HG03097 (cell line): ENCODE data around the gene COX5A.
A peak's percentile ranks its signal among the peaks of the same experiment; 100 is the strongest.

ENCODE experiments used
- ATAC-seq: cut with Tn5 transposase; IDR thresholded peaks from one replicate; pipeline ENCODE4 v1.9.1; 2021; ENCODE audit not compliant: unreplicated experiment, low FRiP score

COX5A gene

DNA sequence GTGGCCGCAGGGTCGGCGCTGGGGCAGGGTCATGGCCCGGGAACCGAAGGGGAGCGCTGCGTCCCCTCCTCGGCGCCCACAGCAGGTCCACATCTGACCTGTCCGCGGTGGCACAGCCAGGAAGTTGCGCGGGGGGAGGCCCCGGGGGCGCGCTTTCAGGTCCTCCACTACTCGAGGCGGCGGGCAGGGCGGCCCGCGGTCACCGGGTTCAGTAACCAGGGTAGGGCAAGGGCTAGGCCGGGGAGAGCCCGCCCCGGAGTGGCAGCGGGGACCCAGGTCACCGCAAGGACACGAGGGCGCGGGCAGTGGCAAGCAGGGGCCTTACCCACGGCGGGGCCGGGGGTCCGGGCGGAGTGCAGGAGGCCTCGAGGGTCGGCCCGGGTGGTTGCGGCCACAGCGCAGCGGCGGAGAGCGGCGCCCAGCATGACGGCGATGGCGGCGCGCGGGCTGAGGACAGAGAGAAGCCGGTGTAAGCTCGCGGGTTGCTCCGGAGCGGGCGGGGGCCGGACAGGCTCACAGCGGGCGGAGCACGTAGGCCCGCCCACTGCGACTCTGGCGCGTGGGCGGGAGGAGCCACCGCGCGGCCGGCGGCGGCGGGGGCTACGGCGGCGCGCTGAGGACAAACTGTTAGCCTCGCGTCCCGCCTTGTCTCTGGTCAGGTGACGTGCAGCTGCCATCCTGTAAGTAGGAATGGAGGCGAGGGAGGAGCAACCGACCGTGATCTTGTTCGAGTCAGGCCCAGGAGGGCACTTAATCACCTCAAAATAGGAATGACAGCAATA, at the start of gene COX5A:
Gene COX5A (minus strand): TSS at position 484 of the 782 bp plus-strand sequence. CDS start 59 bp downstream, at position 425.
- peak; percentile 76 for ATAC-seq

DNA sequence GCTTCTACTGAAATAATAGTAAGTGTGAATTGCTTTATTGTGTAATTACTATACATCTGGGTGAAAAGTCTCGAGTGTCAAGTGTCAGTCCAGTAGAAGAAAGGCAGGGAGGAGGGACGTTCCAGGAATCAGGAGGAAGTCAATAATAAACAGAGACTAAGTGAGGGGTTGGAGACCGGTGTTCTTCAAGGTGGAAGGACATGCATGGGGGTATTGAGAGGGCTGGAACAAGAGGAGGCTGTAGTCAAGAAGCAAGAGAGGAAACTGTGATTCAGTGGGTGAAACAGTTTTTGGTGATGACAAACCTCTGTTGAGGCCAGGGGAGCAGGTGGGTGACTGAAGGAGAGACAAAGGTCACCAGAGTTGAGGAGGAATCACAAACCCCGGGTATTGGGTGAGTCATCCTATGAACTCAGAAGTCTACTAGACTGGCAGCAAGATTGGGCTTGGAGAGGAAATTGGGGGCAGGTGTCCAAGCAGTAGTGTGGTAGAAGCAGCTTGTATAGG, 45.9 kb upstream of the COX5A start:
- peak; percentile 62 for ATAC-seq

DNA sequence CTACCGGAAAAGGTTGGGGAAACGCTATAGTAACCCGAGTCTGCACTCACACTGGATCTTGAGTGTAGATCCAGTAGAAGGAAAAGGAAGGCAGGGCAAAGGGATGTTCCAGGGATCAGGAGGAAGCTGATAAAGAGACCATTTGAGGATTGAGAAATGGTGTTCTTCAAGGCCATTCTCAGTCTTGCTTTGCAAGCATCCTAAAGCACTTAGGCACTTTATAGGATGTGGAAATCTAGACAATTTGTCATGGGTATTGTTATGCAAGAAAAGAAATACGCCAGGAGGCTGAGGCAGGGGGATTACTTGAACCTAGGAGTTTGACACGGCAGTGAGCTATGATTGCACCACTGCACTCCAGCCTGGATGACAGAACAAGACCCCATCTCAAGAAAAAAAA, 44.3 kb upstream of the COX5A start:
- no peak for ATAC-seq

DNA sequence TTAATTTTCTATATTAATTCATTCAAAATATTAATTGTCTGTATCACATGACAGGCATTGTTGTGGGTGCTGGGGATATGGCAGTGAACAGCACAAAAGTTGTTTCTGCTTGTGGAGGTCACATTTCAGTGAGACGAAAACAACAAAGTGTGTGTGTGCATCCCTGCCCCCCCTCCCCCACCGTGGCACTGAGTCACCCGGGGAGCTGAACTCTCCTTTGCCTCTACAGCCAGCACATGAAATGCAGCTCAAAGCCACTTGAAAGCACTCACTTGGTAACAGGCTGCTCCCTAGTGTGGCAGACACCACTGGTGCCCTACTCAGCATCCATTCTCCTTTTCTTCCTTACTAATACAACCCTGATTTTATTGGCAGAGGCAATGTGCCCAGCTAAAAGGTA, 40.6 kb upstream of the COX5A start:
- ATAC-seq = no peak

DNA sequence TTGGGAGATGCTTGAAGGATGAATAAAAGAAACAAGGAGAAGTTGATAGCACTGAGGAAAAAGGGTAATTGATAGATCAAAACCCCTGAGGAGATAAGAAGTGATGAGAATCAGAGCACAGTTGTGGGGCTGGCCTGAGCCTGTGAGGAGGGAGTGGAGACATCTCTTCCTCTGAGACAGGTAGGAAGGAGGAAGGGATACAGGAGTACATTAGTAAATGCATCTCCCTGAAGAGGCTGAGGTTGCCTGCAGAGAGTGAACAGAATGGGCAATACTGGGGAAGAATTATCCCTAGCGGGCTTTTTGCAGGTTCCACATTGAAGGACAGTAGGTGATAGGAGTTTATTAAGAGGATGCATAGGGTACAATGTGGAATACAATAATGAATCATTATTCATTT, 40.2 kb upstream of the COX5A start:
- no peak for ATAC-seq

DNA sequence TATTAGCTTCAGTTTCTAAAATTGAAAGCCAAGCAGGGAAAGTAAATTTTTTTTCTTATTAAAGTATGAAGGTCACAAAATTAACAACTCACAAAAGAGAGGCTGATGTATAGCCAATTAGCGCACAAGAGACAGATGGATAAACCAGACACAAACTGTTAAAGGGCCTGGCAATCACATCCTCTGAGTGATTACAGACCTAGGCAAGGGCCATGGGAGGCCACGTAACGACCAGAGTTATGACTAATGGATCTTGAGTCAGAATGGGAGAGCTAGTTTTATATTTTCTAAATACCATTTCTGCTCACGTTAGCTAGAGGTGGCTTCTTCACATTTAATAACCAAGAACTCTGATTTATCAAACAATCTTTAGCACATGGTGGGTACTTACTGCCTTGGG, 39.7 kb upstream of the COX5A start:
- no peak for ATAC-seq

DNA sequence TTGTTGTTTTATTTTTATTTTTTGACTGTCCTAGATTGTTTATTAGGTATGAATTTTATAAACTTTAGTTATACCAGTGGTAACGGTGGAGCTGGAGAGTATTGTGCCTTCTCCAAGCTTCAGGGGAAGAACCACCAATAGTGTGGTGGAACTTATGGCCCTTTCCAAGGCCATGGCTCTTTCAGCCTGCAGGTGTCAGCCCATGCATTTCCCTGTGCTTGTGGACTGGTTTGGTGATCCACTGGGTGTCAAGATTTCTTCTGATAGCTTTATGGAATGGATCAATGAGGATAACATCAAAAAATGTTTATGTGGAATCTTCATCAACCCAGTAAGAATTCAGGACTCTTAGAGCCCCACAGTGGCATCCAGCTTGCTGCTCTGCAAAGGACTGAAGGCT, 38.3 kb upstream of the COX5A start:
- ATAC-seq = no peak

DNA sequence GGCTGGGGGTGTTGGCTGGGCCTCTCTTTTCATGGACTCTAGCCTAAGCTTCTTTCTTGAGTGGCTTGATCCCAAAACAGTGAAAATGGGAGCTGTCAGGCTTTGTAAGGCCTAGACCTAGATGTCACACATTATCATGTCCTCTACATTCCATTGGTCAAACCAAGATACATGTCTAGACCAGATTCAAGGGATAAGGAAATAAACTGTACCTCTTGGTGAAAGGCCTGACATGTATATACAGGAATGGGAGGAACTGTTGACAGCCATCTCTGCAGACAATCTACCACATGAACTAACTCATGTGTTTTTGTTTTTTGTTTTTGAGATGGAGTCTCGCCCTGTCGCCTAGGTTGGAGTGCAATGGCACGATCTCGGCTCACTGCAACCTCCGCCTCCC, 29.8 kb upstream of the COX5A start:
- ATAC-seq = no peak

DNA sequence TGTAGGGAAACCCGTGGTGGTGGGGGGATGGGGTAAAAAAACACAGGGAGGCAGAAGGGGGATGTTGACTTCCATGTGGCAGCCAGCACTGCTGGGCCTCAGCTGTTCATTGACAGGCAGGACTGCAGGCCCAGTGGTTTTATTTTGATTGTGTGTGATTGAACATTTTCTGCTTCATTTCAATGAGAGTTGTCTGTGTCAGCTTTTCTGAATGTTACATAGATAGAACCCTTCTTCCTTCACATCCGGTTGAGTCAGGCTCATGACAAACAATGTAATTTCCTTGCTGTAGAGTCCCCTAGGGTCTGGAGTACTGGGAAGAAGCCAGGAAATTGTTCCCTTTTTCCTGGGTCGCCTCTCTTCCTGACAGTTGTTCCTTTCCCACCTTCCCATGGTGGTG, 26.9 kb upstream of the COX5A start:
- no peak for ATAC-seq

DNA sequence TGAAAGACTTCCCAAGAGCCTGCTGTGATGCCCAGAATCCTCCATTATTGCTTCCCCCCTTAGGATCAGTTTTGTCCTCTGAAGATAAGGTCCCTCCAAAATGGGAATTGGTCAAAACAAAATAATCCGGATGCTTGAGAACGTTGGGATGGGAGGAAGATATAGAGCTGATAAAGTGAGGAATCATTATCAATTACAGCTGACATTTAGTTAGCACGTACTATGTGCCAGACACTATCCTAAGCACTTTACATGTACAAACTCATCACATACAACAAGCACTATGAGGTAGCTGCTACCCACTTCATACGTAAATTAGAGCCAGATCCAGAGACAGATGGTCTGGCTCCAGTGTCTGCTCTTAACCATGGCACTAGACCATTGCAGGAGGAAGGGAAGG, 25.3 kb upstream of the COX5A start:
- no peak for ATAC-seq

DNA sequence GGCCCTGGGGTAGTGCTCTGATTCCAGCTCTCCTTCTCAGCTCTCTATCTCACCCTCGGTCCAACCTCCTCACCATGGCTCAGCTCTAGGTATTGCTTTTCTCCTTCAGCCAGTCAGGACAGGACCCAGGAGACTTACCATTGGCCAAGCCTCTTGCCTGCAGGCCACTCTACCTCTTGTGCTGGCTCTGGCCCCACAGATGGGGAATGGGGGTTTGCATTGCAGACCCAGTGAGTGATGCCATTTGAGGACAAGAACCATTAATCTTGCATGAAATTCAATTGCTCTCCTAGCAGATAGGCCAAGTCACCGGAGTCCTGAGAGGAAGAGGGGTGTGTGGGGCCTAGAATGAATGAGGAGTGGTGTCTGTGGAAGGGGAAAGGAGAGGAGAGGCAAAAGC, 24.8 kb upstream of the COX5A start:
- no peak for ATAC-seq

DNA sequence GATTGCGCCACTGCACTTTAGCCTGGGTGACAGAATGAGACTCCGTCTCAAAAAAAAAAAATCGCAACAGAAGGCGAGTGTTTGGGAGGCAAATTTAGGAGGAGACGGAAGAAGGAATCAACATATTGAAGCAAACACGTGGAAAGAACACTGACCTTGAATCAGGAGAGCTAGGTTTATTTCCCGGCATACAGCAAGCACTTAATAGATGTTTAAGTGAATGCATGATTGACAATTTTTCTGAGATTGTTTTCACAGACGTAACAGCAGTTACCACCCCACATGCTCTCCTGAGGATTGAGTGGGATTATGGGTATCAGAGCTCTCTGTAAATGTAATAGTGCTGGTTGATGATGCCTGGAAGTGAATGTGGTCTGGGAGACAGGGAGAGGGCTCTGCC, 24.3 kb upstream of the COX5A start:
- no peak for ATAC-seq

DNA sequence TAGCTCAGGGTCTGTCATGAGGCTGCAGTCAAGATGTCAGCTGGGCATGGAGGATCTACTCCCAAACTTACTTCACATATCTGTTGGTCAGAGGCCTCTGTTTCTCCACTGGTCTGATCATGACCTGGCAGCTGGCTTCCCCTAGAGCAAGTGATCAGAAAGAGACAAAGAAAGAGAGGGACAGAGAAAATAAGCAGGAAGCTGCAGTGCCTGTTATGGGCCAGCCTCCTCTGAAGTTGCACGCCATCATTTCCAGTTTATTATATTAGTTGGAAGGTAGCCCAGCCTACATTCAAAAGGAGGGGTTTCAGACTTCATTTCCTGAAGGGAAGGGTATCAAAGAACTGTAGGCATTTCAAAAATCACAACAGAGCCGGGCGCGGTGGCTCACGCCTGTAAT, 23.7 kb upstream of the COX5A start:
- no peak for ATAC-seq

DNA sequence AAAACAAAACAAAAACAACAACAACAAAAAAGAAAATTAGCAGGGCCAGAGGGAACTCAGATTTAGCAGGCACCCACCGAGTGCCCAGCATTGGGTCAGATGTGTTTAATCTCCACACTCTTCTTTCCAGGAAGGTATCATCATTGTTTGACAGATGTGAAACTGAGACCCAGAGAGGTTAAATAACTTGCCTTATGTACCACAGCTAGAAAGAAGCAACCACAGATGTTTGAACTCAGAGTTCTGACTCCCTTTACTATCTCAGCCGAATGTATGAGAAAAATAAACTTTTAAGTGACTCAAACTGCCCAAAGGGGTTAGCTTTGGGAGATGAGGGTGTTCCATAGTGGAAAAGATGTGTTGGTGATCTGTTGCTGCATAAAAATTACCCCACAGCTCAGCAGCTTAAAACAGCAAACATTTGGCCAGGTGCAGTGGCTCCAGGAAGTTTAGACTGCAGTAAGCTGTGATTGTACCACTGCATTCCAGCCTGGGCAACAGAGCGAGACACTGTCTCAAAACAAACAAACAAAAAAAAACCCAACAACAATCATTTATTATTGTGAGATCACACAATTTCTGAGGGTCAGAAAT, 23.2 kb upstream of the COX5A start:
- no peak for ATAC-seq

DNA sequence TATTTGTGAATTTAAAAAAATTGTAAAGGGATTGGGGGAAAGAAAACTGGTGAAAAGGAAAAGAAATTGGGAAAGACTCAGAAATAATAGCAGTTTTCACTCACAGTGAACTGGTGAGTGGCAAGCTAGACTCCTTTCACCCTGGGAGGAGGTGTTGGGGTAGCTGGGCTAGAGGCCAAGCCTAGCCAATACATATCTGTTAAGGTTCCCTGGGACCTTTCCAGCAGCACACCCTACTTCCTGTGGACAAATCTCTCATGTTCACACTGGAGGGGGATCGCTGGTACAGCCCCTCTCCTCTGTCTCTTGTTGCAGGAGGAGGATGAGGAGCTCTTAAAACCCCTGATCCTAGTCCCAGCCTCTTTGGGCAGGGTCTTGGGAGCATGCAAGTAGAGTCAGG, 22.4 kb upstream of the COX5A start:
- ATAC-seq = no peak

DNA sequence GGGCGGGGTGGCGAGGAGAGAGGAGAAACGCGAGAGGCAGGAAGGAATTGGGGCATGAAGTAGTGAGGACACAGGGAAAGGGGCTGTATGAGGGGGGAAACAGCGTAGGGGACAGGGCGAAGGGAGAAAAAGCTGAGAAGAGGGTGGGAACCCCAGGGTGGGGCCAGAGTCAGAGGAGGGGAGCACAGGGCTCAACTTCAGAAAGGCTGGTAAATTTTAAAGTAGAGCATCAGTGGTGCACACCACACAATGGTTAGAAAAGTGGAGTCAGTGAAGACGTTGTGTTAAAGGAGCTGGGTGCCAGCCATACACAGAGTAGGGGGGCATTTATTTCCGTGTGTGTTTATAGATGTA, 21.7 kb upstream of the COX5A start:
- no peak for ATAC-seq

DNA sequence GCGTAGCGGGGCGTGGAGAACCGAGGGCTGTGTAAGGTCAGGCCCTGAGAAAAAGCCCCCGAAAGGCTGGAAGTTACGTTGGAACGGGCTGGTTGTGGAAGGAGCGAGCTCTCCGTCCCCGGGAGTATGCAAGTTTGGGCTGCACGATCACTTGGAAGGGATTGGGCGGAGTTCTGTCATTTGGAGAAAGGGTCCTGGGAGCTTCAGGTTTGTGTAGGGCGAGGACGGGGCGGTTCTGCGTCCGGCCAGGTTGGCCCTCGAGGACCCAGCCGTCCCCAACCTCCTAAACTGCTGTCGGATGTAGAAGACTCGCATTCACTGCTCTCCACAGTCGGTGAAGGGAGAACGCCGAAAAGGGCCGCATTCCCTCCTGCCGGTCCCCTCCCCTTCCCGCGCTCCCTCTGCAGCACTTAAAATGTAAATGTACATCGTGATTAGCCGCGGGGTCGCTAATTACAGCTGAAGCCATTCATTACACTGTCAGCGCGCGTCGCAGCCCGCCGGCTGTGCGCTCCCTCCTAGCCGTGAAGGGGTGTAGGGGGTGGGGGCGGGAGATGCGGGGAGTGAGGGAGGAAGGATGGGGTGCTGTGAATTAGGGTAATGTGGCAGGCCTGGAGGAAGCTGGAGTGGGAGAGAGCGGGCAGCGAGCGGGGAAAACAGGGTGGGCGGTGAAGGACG, 21.2 kb upstream of the COX5A start:
- ATAC-seq = no peak

DNA sequence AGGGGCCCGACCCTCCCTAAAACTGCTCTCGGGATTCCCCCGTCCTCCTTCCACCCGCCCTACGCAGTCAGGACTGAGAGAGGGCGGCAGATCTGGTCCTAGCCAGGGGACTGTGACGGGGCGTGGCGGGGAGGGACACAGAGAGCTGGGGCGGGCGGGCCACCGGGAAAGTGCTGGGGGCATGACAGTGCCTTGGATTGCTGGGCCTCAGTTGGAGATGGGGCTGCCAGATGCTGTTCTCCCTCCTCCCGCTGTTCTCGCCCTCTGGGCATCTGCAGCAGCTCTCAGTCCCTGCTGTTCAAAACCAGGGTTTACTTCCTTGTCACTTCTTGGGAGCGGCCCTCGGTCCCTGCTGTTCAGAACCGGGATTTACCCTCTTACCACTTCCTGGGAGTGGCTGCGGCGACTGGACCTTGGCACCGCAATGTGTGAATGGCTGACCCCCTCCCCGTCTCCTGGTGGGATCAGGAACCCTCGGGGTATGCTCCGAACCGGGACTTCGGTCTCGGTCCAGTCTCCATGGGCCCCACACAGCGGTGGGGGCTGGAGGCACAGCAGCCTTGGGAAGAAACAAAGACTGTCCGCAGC, 20.5 kb upstream of the COX5A start:
- no peak for ATAC-seq

DNA sequence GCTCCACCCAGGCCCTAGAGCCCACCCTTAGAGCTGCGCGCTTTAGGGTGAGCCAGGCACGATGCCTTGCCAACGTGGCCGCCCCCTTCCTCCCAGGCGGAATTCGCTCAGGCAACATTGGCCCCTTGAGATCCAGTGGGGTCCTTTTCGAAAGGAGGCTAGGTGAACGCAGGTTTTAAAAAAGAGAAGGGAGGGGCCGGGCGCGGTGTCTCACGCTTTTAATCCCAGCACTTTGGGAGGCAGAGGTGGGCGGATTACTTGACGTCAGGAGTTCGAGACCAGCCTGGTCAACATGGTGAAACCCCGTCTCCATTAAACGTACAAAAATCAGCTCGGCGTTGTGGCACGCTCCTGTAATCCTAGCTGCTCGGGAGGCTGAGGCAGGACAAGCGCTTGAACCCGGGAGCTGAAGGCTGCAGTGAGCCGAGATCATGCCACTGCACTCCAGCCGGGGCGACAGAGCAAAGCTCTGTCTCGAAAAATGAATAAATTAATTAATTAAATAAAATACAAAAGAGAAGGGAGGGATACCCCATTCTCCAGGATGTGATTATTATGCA, 19.7 kb upstream of the COX5A start:
- ATAC-seq = no peak

DNA sequence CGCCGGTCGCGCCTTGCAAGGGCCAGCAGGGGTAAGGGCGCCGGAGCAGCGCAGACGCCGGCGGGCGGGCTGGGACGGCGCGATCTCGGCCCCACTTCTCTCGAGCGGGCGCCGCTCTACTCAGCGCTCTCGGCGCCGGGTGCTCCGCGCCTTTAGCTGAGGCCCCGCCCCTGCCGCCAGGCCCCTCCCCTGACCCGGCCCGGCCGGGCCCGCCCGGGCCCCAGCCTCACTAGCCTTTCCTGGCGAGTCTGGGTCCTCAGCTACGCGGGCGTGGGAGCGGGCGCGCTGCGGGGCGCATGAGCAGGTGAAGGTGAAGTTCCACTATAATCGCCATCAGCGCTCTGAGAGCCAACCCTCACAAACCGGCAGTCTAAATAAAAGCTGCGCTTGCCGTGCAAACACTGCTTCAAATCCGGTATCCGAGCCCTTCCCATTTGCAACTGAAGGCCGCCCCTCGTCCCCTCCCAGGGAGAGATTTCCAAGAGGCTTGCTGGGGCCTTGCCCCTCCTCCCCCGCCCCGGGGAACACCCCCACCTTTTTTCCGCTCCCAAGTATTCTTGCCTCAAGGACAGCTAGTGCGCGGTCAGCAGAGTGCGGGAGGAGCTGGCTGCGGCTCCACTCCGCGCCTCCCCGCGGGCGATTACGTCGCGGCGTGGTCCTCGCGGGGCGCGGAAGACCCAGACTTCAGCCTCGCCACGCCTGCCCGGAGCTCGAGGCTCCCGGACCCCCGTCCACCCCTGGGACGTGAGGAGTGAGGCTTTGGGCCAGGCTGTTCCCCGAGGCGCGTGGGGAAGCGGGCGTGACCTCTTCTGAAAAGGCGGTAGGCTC, 19.0 kb upstream of the COX5A start, which contains the start of gene RPP25:
Gene RPP25 (minus strand): TSS at position 125 of the 828 bp plus-strand sequence. CDS start 189 bp downstream, outside the sequence.
- ATAC-seq = peak; percentile 64
